Endometrial microvascular endothelial cells (primary cell): Measurements from ENCODE around the gene STARD13. TPM values are rescaled to one million over a fixed set of nuclear protein-coding genes. Genes with fewer than 3 reads are reported as not detected.

Experiments used
- in situ Hi-C: cut with HindIII; loops from 2 replicates; pipeline ENCODE4 v1.10.0; 2017; ENCODE audit warnings: low sequenced_read_pairs, low pct_unique_long_range_greater_than_20kb; ENCODE audit errors: inconsistent ontology term
- total RNA-seq: library from RNA; depleted of rRNA; stranded (reverse); fragments of >200 nt; gene quantifications from one replicate; pipeline ENCODE4 v1.2.3, GENCODE V29; 2015; ENCODE audit errors: inconsistent ontology term

Gene STARD13
- total RNA-seq, 1 donor from 2014 or later, result 19.1 TPM

- in situ Hi-C loops, result no loop called here
Observed at GRCh38 chr13:33208290-33209220, 77.0 kb downstream of the STARD13 start.

- in situ Hi-C loops, result no loop called here
Observed at GRCh38 chr13:33207615-33207961, 78.0 kb downstream of the STARD13 start.

GRCh38 chr13:33206945-33207614, 78.5 kb downstream of the STARD13 start:
- in situ Hi-C loops, result no loop called here

- in situ Hi-C loops, result no loop called here
Observed at GRCh38 chr13:33206425-33206824, 79.1 kb downstream of the STARD13 start.

- in situ Hi-C loops, result no loop called here
Observed at GRCh38 chr13:33205804-33206221, 79.7 kb downstream of the STARD13 start.

GRCh38 chr13:33205224-33205623, 80.3 kb downstream of the STARD13 start:
- in situ Hi-C loops, result no loop called here

- in situ Hi-C loops, result no loop called here
Observed at GRCh38 chr13:33204130-33204927, 81.2 kb downstream of the STARD13 start.

GRCh38 chr13:33202644-33203169, 82.8 kb downstream of the STARD13 start:
- in situ Hi-C loops, result no loop called here

- in situ Hi-C loops, result no loop called here
Observed at GRCh38 chr13:33201659-33202058, 83.9 kb downstream of the STARD13 start.

- in situ Hi-C loops, result loop anchor here (25.0 kb wide), 1 partner anchor 288 kb away; no protein-coding TSS in a partner anchor
Observed at GRCh38 chr13:33199289-33199850, 86.2 kb downstream of the STARD13 start.

GRCh38 chr13:33197541-33197971, 88.0 kb downstream of the STARD13 start:
- in situ Hi-C loops, result loop anchor here (25.0 kb wide), 1 partner anchor 290 kb away; no protein-coding TSS in a partner anchor

GRCh38 chr13:33196767-33197166, 88.8 kb downstream of the STARD13 start:
- in situ Hi-C loops, result loop anchor here (25.0 kb wide), 1 partner anchor 291 kb away; no protein-coding TSS in a partner anchor

- in situ Hi-C loops, result loop anchor here (25.0 kb wide), 1 partner anchor 291 kb away; no protein-coding TSS in a partner anchor
Observed at GRCh38 chr13:33195693-33196464, 89.7 kb downstream of the STARD13 start.

GRCh38 chr13:33194820-33195692, 90.5 kb downstream of the STARD13 start:
- in situ Hi-C loops, result loop anchor here (25.0 kb wide), 1 partner anchor 292 kb away; no protein-coding TSS in a partner anchor

- in situ Hi-C loops, result loop anchor here (25.0 kb wide), 1 partner anchor 294 kb away; no protein-coding TSS in a partner anchor
Observed at GRCh38 chr13:33193428-33193974, 92.1 kb downstream of the STARD13 start.

GRCh38 chr13:33191425-33192210, 93.9 kb downstream of the STARD13 start:
- in situ Hi-C loops, result loop anchor here (25.0 kb wide), 1 partner anchor 296 kb away; no protein-coding TSS in a partner anchor
